Liver (tissue), 10 donors: ENCODE data around the gene CYP2J2. TPM values are rescaled to one million over a fixed set of nuclear protein-coding genes. Genes with fewer than 3 reads are reported as not detected.

Experiments
- DNase-seq: peaks from one replicate; pipeline ENCODE4 v3.0.0-alpha.2; 2017; ENCODE audit warnings: low spot score
- H3K27ac ChIP-seq, 2 donors: one replicate each; pipeline ENCODE4 v1.7.0; 2013; ENCODE audit warnings: inconsistent platforms in 2 of 2, low read length in 2 of 2, control low read depth in 1 of 2, low read depth in 1 of 2, mild to moderate bottlenecking in 1 of 2
- H3K27me3 ChIP-seq, 4 donors: one replicate each; pipeline versions ENCODE4 v1.6.1 to v1.7.0; 2013; ENCODE audit warnings: low read length in 3 of 4, inconsistent platforms in 1 of 4, mild to moderate bottlenecking in 1 of 4, moderate library complexity in 1 of 4; ENCODE audit not compliant: control insufficient read depth in 4 of 4, insufficient read depth in 4 of 4
- H3K36me3 ChIP-seq, 4 donors: one replicate each; pipeline versions ENCODE4 v1.6.1 to v1.7.0; 2013; ENCODE audit warnings: low read length in 3 of 4, mild to moderate bottlenecking in 3 of 4, low read depth in 1 of 4, moderate library complexity in 1 of 4; ENCODE audit not compliant: control insufficient read depth in 4 of 4, insufficient read depth in 3 of 4
- H3K4me1 ChIP-seq, 4 donors: one replicate each; pipeline versions ENCODE4 v1.6.1 to v1.7.0; 2013; ENCODE audit warnings: low read length in 3 of 4, mild to moderate bottlenecking in 3 of 4, moderate library complexity in 1 of 4; ENCODE audit not compliant: control insufficient read depth in 4 of 4, insufficient read depth in 4 of 4
- H3K4me3 ChIP-seq, 3 donors: one replicate each; pipeline versions ENCODE4 v1.6.1 to v1.7.0; 2013; ENCODE audit warnings: low read length in 3 of 3, control low read depth in 1 of 3, low read depth in 1 of 3, mild to moderate bottlenecking in 1 of 3
- H3K9ac ChIP-seq, 2 donors: one replicate each; pipeline ENCODE4 v1.7.0; 2013; ENCODE audit warnings: low read length in 2 of 2, mild to moderate bottlenecking in 2 of 2, moderate library complexity in 2 of 2, control low read depth in 1 of 2, low read depth in 1 of 2
- H3K9me3 ChIP-seq, 4 donors: one replicate each; pipeline versions ENCODE4 v1.6.1 to v1.7.0; 2013; ENCODE audit warnings: low read length in 3 of 4; ENCODE audit not compliant: control insufficient read depth in 4 of 4
- EGR1 ChIP-seq, 2 donors: IDR thresholded peaks; 2 replicates each; pipeline ENCODE4 v1.6.1; 2016 to 2018; ENCODE audit warnings: antibody characterized with exemption in 2 of 2, low read depth in 2 of 2
- FOXA1 ChIP-seq: IDR thresholded peaks from 2 replicates; pipeline ENCODE4 v1.6.1; 2016; ENCODE audit warnings: antibody characterized with exemption
- GABPA ChIP-seq, 2 donors: IDR thresholded peaks in 1 of 2; conservative IDR thresholded peaks in 1 of 2; 2 replicates each; pipeline ENCODE4 v1.6.1; 2016; ENCODE audit warnings: antibody characterized with exemption in 2 of 2, mild to moderate bottlenecking in 1 of 2, moderate library complexity in 1 of 2
- HNF4A ChIP-seq, 2 donors: conservative IDR thresholded peaks; 2 replicates each; pipeline ENCODE4 v1.6.1; 2016; ENCODE audit warnings: antibody characterized with exemption in 2 of 2, mild to moderate bottlenecking in 2 of 2
- HNF4G ChIP-seq: IDR thresholded peaks from 2 replicates; pipeline ENCODE4 v1.6.1; 2016; ENCODE audit warnings: antibody characterized with exemption
- JUND ChIP-seq, 2 donors: IDR thresholded peaks; 2 replicates each; pipeline ENCODE4 v1.6.1; 2016; ENCODE audit warnings: antibody characterized with exemption in 2 of 2
- NR2F2 ChIP-seq: IDR thresholded peaks from 2 replicates; pipeline ENCODE4 v1.6.1; 2016; ENCODE audit warnings: antibody characterized with exemption
- RAD21 ChIP-seq, 2 donors: IDR thresholded peaks; 2 replicates each; pipeline ENCODE4 v1.6.1; 2016; ENCODE audit warnings: antibody characterized with exemption in 2 of 2, mild to moderate bottlenecking in 2 of 2
- RXRA ChIP-seq, 2 donors: IDR thresholded peaks; 2 replicates each; pipeline ENCODE4 v1.6.1; 2017 to 2018; ENCODE audit warnings: antibody characterized with exemption in 2 of 2, mild to moderate bottlenecking in 1 of 2
- SP1 ChIP-seq: IDR thresholded peaks from 2 replicates; pipeline ENCODE4 v1.6.1; 2018; ENCODE audit warnings: antibody characterized with exemption, mild to moderate bottlenecking
- TAF1 ChIP-seq: conservative IDR thresholded peaks from 2 replicates; pipeline ENCODE4 v1.6.1; 2016; ENCODE audit warnings: antibody characterized with exemption, mild to moderate bottlenecking
- YY1 ChIP-seq: IDR thresholded peaks from 2 replicates; pipeline ENCODE4 v1.6.1; 2016; ENCODE audit warnings: antibody characterized with exemption, mild to moderate bottlenecking
- WGBS: extraction: QIAGEN DNeasy Blood & Tissue Kit; methylation state at CpG from one replicate; pipeline ENCODE4 v1.1.7; 2013; 5-methylcytosine and 5-hydroxymethylcytosine counted together
- polyA plus RNA-seq, 2 donors: library from polyadenylated mRNA; stranded (reverse) in 1 of 2; unstranded in 1 of 2; fragments of 200-250 nt in 1 of 2; fragments of >200 nt in 1 of 2; fragmentation: Nextera tagmentation in 1 of 2; extraction: Ambion mirVana in 1 of 2; gene quantifications; one replicate each; pipeline versions ENCODE4 v1.2.1 to v1.2.3, GENCODE V29; 2013 to 2015
- small RNA-seq: library from RNA; depleted of rRNA; stranded (forward); fragments of <200 nt; gene quantifications from one replicate; pipeline ENCODE3, GENCODE V24; 2014
- total RNA-seq, 2 donors: library from RNA; depleted of rRNA; stranded (reverse); fragments of >200 nt; gene quantifications; one replicate each; pipeline ENCODE4 v1.2.3, GENCODE V29; 2014
- TF ChIP-seq, protein P1 (sequence below): IDR thresholded peaks from 2 replicates; pipeline ENCODE4 v1.6.1; 2016; ENCODE audit warnings: antibody characterized with exemption
- TF ChIP-seq, protein P2 (sequence below): fragments of 150-350 bp; IDR thresholded peaks from 2 replicates; pipeline ENCODE4 v1.5.1; 2017; ENCODE audit warnings: improper control_type of control experiment, low read depth, low read length; ENCODE audit not compliant: missing input control
- TF ChIP-seq, protein P3 (sequence below): IDR thresholded peaks from 2 replicates; pipeline ENCODE4 v1.6.1; 2016; ENCODE audit warnings: antibody characterized with exemption
- donor health status: healthy.
- donor health status: healthy.
- donor health status: healthy.
- donor health status: healthy.
- donor health status: healthy.

CYP2J2 gene
- total and polyA plus RNA-seq, 4 donors, result 29.4 to 77.9 (median 58.9) TPM

GRCh38 chr1:59846209-59846894 lies 80.2 kb downstream of the CYP2J2 start:
- no peak overlapping the region for H3K27ac ChIP-seq
- peaks cover 0 to 47% (median 23%) of the 10 kb centered on the region in 4 donors for H3K36me3 ChIP-seq
- no peaks in the 10 kb centered on the region for H3K9me3 ChIP-seq
- TF ChIP-seq NR2F2, result no peak
- TF ChIP-seq EGR1 (IDR thresholded peaks at IDR 0.05; ENCODE audit: low read depth in 2 of 2), result no peak
- TF ChIP-seq FOXA1, result no peak
- TF ChIP-seq TAF1, result no peak
- TF ChIP-seq SP1, result no peak
- TF ChIP-seq, protein P1, sequence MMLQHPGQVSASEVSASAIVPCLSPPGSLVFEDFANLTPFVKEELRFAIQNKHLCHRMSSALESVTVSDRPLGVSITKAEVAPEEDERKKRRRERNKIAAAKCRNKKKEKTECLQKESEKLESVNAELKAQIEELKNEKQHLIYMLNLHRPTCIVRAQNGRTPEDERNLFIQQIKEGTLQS, result no peak
- TF ChIP-seq, protein P2, sequence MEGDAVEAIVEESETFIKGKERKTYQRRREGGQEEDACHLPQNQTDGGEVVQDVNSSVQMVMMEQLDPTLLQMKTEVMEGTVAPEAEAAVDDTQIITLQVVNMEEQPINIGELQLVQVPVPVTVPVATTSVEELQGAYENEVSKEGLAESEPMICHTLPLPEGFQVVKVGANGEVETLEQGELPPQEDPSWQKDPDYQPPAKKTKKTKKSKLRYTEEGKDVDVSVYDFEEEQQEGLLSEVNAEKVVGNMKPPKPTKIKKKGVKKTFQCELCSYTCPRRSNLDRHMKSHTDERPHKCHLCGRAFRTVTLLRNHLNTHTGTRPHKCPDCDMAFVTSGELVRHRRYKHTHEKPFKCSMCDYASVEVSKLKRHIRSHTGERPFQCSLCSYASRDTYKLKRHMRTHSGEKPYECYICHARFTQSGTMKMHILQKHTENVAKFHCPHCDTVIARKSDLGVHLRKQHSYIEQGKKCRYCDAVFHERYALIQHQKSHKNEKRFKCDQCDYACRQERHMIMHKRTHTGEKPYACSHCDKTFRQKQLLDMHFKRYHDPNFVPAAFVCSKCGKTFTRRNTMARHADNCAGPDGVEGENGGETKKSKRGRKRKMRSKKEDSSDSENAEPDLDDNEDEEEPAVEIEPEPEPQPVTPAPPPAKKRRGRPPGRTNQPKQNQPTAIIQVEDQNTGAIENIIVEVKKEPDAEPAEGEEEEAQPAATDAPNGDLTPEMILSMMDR, result no peak
- TF ChIP-seq, protein P3, sequence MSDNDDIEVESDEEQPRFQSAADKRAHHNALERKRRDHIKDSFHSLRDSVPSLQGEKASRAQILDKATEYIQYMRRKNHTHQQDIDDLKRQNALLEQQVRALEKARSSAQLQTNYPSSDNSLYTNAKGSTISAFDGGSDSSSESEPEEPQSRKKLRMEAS, result no peak
- no peak for TF ChIP-seq RXRA (IDR thresholded peaks at IDR 0.05)
- TF ChIP-seq HNF4G, result no peak
- no peak for TF ChIP-seq HNF4A (conservative IDR thresholded peaks at IDR 0.05)
- TF ChIP-seq RAD21 (IDR thresholded peaks at IDR 0.05), result no peak
- TF ChIP-seq GABPA (IDR thresholded peaks at IDR 0.05 in 1 of 2, conservative IDR thresholded peaks at IDR 0.05 in 1 of 2), result no peak
- DNase-seq, result no peak
- H3K9ac ChIP-seq, result no peak overlapping the region
- 96% methylated on average over 3 of the region's 3 CpGs for WGBS
- H3K27me3 ChIP-seq, result no peaks in the 10 kb centered on the region
- H3K4me1 ChIP-seq, result peaks cover 0 to under 1% (median 0%) of the 10 kb centered on the region in 4 donors
- no peak overlapping the region for H3K4me3 ChIP-seq

DNA sequence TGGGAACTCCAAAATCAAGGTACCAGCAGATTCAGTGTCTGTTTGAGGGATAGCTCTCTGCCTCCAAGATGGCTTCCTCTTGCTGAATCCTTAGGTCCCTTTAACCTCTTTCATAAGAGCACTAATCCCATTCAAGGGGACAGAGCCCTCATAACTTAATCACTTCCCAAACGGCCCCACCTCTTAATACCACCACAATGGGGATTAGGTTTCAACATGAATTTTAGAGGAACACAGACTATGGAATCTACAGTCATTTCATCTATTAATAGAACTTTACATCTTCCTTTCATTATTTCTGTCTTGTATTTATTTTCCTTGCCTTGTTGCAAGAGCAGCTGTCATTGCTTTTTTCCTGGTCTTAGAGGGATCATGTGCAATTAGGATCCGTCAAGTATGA lies 81.5 kb downstream of the CYP2J2 start:
- Histone ChIP-seq H3K27ac (no peak overlapping the region), H3K9ac (no peak overlapping the region), H3K36me3 (peaks cover 1 to 52% (median 29%) of the 10 kb centered on the region in 4 donors), H3K27me3 (no peaks in the 10 kb centered on the region), H3K4me3 (no peak overlapping the region), H3K9me3 (no peaks in the 10 kb centered on the region), H3K4me1 (no peaks in the 10 kb centered on the region)
- WGBS, result 84% methylated on average over 2 of the region's 2 CpGs
- TF ChIP-seq YY1 (no peak), JUND (IDR thresholded peaks at IDR 0.05) (no peak), TAF1 (no peak), HNF4G (no peak), HNF4A (conservative IDR thresholded peaks at IDR 0.05) (no peak), NR2F2 (no peak), SP1 (no peak), RXRA (IDR thresholded peaks at IDR 0.05) (no peak)
- TF ChIP-seq, protein P2, result no peak
- TF ChIP-seq, protein P1, result no peak
- DNase-seq, result no peak

Small RNA genes within 50 kb of the gene (small RNA-seq; reads per million reads assigned to genes)
- gene RN7SL475P, result not detected

Other genes starting within 250 kb of the CYP2J2 start
- 10 to 100 TPM; 24.7 to 33.4 TPM for gene HOOK1, start 111.8 kb downstream of the CYP2J2 start, total RNA-seq
- 10 to 100 TPM; 10.3 TPM for gene HOOK1, start 111.8 kb downstream of the CYP2J2 start, polyA plus RNA-seq
- gene C1orf87, start 147.0 kb upstream of the CYP2J2 start, total RNA-seq, result not detected
- not detected for gene C1orf87, start 147.0 kb upstream of the CYP2J2 start, polyA plus RNA-seq